SIG-M5 (cell line): Measurements from ENCODE around the gene ACIN1.

Experiments
- DNase-seq: peaks from one replicate; lab custom pipeline; 2025; lab: John Stamatoyannopoulos, UW

Gene ACIN1

GRCh38 chr14:23079716-23080115, 15.2 kb downstream of the ACIN1 start:
- no peak for DNase-seq

- DNase-seq, result no peak
Measured at GRCh38 chr14:23078692-23079116, 16.2 kb downstream of the ACIN1 start.

- no peak for DNase-seq
Measured at GRCh38 chr14:23077962-23078361, 17.0 kb downstream of the ACIN1 start.

GRCh38 chr14:23076785-23077408, 18.0 kb downstream of the ACIN1 start:
- no peak for DNase-seq

- no peak for DNase-seq
Measured at GRCh38 chr14:23074906-23075305, 20.0 kb downstream of the ACIN1 start.

GRCh38 chr14:23071921-23072539, 22.9 kb downstream of the ACIN1 start:
- DNase-seq, result no peak

GRCh38 chr14:23071244-23071920, 23.6 kb downstream of the ACIN1 start:
- DNase-seq, result no peak

- no peak for DNase-seq
Measured at GRCh38 chr14:23070262-23071129, 24.4 kb downstream of the ACIN1 start.

GRCh38 chr14:23069413-23069806, 25.5 kb downstream of the ACIN1 start:
- DNase-seq, result no peak

GRCh38 chr14:23068789-23069412, 26.0 kb downstream of the ACIN1 start:
- DNase-seq, result no peak

- no peak for DNase-seq
Measured at GRCh38 chr14:23067847-23068788, 26.8 kb downstream of the ACIN1 start.

- no peak for DNase-seq
Measured at GRCh38 chr14:23066855-23067744, 27.8 kb downstream of the ACIN1 start.

GRCh38 chr14:23066368-23066767, 28.6 kb downstream of the ACIN1 start:
- no peak for DNase-seq

- no peak for DNase-seq
Measured at GRCh38 chr14:23063601-23064000, 31.3 kb downstream of the ACIN1 start.

- no peak for DNase-seq
Measured at GRCh38 chr14:23062002-23062401, 32.9 kb downstream of the ACIN1 start.

- no peak for DNase-seq
Measured at GRCh38 chr14:23060536-23061260, 34.2 kb downstream of the ACIN1 start.

GRCh38 chr14:23058654-23059504, 36.1 kb downstream of the ACIN1 start:
- DNase-seq, result no peak
